GM18951 (cell line): ENCODE data around the gene KRCC1.

Source experiments
- POLR2A ChIP-seq: IDR thresholded peaks from 4 replicates; pipeline ENCODE4 v1.6.1; 2011; ENCODE audit warnings: mild to moderate bottlenecking; ENCODE audit not compliant: insufficient read length, insufficient read depth; ENCODE audit errors: extremely low read depth
- in situ Hi-C: fragments of 300-500 bp; cut with MboI; formaldehyde crosslinking; loops from one replicate; pipeline ENCODE4 v1.12.0; 2022; ENCODE audit warnings: low sequenced_read_pairs, mixed read lengths, inconsistent platforms; ENCODE audit not compliant: unreplicated experiment

The KRCC1 gene

DNA sequence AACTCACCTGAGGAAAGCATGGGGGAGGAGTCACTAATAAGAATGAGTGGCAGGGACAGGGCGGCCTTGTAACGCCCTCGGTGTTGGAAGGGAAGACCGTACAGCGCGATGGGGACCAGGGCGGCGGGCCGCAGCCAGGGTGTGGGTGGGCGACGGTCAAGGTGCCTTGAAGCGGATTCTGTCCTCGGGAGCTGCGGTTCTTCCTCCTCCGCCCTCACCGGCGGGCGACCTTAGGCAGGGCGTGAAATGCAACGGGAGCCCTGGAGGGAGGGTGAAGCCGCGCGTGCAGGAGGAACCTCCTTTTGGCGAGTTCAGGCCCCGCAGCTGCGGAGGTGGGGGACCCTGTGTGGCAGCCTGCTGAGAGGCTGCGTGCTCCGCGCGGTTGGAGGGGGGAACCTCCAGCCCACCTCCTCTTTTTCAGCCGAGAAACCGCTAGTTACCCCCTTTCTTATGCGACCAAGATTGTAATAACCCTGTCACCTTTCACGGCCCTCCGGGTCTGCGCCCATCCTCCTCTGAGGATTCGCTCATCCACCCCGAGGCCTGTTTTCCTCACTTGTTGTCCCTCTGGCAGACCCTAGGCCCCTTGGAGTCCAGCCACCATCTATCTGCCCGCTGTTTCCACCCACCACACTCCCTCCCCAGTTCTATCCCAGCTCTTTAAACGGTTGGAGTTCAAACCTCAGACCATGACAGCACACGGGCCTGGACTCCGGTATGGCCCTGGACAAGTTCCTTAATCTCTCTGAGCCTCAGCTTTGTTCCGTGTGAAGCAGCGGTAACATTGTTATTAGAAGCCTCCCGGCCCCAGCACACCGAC is 38.4 kb downstream of the KRCC1 start:
- in situ Hi-C loops, result loop anchor here (25.0 kb wide), 1 partner anchor 530 kb away; no protein-coding TSS in a partner anchor
- no peak for TF ChIP-seq POLR2A

- TF ChIP-seq POLR2A, result peak; percentile 97
- in situ Hi-C loops, result loop anchor here (25.0 kb wide), 1 partner anchor 529 kb away; no protein-coding TSS in a partner anchor
Observed at GRCh38 chr2:88016086-88016959, 39.3 kb downstream of the KRCC1 start, which contains the start of gene RNU2-63P. Gene RNU2-63P (minus strand): TSS chr2:88016547.

DNA sequence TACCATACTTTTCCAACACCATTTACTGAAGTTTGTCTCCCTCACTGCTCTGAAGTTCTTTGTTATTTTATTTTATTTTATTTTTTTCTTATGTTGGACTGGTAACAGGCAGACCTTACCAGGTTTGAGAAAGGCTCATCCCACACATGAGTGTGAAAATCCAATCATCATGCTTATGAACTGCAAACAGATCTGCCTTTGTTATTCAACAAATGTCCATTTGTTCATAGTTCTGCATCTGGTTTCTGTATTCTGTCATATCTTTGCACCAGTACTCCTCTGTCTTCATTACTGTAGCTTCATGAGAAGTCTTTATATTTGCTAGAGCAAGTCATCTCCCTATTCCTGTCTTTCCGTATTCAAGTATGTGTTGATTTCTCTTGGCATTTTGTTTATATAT is 44.6 kb downstream of the KRCC1 start:
- in situ Hi-C loops, result loop anchor here (25.0 kb wide), 1 partner anchor 524 kb away; no protein-coding TSS in a partner anchor
- TF ChIP-seq POLR2A, result no peak

DNA sequence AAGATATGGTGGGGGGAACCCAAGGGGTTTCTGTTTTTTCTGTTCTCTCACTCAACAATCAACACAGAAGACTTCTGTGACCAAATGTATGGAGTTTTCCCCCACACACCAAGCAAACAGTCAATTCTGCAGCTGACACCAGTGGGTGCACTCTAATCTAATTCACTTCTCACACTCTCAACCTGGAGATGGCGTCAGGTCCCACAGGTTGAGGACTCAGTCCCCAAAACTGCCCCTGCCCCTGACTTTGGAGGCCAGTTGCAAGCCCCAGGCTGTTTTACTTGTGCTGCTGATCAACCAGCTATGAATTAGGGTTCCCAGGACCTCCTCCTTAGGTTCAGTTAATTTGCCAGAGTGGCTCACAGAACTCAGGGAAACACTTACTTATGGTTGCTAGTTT is 45.4 kb downstream of the KRCC1 start:
- TF ChIP-seq POLR2A, result no peak
- in situ Hi-C loops, result loop anchor here (25.0 kb wide), 1 partner anchor 523 kb away; no protein-coding TSS in a partner anchor

GRCh38 chr2:88006912-88007439 is 48.6 kb downstream of the KRCC1 start:
- in situ Hi-C loops, result loop anchor here (25.0 kb wide), 1 partner anchor 520 kb away; no protein-coding TSS in a partner anchor
- no peak for TF ChIP-seq POLR2A

DNA sequence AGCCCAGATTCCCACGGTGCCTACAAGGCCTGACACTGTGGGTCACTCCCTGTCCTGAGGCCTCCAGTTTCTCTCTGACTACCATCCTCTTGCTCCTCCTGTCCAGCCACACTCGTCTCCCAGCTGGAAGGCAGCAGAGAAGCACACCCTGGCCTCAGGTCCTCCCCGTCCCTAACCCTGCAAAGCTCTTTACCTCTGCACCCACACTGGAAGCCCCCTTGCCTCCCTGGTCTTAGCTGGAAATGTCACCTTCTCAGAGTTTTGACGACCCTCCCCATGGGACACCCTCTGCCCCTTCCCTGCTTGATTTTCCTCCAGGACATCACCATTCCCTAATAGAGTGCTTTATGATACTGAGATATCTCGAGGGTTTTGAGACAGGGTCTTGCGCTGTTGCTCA is 49.8 kb downstream of the KRCC1 start:
- no peak for TF ChIP-seq POLR2A
- in situ Hi-C loops, result loop anchor here (25.0 kb wide), 1 partner anchor 518 kb away; no protein-coding TSS in a partner anchor

- TF ChIP-seq POLR2A, result no peak
- in situ Hi-C loops, result loop anchor here (25.0 kb wide), 1 partner anchor 516 kb away; no protein-coding TSS in a partner anchor
Observed at GRCh38 chr2:88003074-88003755, 52.4 kb downstream of the KRCC1 start.

DNA sequence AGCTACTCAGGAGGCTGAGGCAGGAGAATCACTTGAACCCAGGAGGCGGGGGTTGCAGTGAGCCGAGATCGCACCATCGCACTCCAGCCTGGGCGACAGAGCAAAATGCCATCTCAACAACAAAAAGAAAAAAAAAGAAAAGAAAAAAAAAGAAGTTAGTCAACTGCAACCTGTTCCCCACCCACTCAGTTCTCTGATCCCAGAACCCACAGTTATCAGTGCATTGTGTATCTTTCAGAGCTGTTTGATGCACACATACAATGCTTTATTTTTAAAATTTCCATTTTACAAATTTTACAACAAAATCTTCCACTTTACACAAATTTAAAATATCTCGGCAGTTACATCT is 53.2 kb downstream of the KRCC1 start:
- in situ Hi-C loops, result loop anchor here (25.0 kb wide), 1 partner anchor 515 kb away; no protein-coding TSS in a partner anchor
- no peak for TF ChIP-seq POLR2A

- in situ Hi-C loops, result loop anchor here (25.0 kb wide), 1 partner anchor 513 kb away; no protein-coding TSS in a partner anchor
Observed at GRCh38 chr2:88000474-88000873, 55.1 kb downstream of the KRCC1 start.

GRCh38 chr2:87996570-87996969 is 59.0 kb downstream of the KRCC1 start:
- in situ Hi-C loops, result loop anchor here (25.0 kb wide), 1 partner anchor 1084 kb away; no protein-coding TSS in a partner anchor
- no peak for TF ChIP-seq POLR2A

DNA sequence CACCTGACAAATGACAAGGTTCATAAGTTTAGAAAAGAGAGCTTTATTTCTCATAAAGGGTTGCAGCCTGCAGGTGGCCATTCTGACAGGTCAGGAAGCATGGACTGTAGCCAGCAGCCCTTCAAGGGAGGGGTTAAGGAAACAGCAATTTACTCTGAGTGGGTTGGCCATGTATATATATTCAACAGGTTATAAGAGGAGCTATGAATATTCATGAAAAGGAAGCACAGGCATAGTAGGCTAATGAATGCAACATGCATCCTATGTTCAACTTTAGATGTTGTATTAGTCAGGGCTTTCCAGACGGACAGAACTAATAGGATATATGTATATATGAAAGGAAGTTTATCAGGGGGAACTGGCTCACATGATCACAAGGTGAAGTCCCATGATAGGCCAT is 59.8 kb downstream of the KRCC1 start:
- in situ Hi-C loops, result loop anchor here (25.0 kb wide), 1 partner anchor 1083 kb away; no protein-coding TSS in a partner anchor

GRCh38 chr2:87994304-87994850 is 61.2 kb downstream of the KRCC1 start:
- in situ Hi-C loops, result loop anchor here (25.0 kb wide), 1 partner anchor 1082 kb away; no protein-coding TSS in a partner anchor

More for the DNA sequence above, 59.8 kb downstream of the KRCC1 start:
- TF ChIP-seq POLR2A, result no peak

DNA sequence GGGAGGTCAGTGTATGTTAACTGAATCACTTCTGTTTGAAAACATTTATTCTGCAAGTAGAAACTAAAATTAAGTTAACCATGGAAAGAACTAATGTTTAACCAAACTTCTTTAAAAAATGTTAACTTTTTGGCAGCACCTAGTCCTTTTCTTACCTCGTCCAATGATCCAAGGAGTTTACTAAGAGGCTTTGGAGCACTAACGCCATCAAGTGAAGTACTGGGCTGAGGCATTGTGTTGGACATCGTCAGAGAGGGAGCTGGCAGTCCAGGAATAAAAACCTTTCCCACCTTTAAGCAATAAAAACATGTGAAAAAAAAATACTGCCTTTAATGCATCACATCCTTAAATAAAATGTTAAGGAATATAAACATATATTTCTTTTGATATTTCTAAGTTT is 63.0 kb downstream of the KRCC1 start:
- in situ Hi-C loops, result loop anchor here (25.0 kb wide), 1 partner anchor 1080 kb away; no protein-coding TSS in a partner anchor

- in situ Hi-C loops, result loop anchor here (25.0 kb wide), 1 partner anchor 1075 kb away; no protein-coding TSS in a partner anchor
Observed at GRCh38 chr2:87987473-87987872, 68.1 kb downstream of the KRCC1 start.

GRCh38 chr2:87985902-87986301 is 69.7 kb downstream of the KRCC1 start:
- in situ Hi-C loops, result loop anchor here (25.0 kb wide), 1 partner anchor 1074 kb away; no protein-coding TSS in a partner anchor

GRCh38 chr2:87981182-87981581 is 74.4 kb downstream of the KRCC1 start:
- in situ Hi-C loops, result loop anchor here (25.0 kb wide), 1 partner anchor 1069 kb away; no protein-coding TSS in a partner anchor
